Endodermal cell (in vitro differentiated cells): ENCODE data around the gene ST6GALNAC4. TPM values are rescaled to one million over a fixed set of nuclear protein-coding genes. Genes with fewer than 3 reads are reported as not detected.
A peak's percentile ranks its signal among the peaks of the same experiment; 100 is the strongest.

Experiments used
- DNase-seq: peaks from one replicate; pipeline ENCODE4 v3.0.0-alpha.2; 2017
- H3K27ac ChIP-seq: 2 replicates; pipeline ENCODE4 v1.5.1; 2013; ENCODE audit warnings: mild to moderate bottlenecking, low read depth, low read length, moderate library complexity
- H3K27me3 ChIP-seq: 2 replicates; pipeline ENCODE4 v1.6.1; 2013; ENCODE audit warnings: mild to moderate bottlenecking, low read length, moderate library complexity; ENCODE audit not compliant: insufficient read depth, control insufficient read depth, poor library complexity, severe bottlenecking
- H3K36me3 ChIP-seq: 2 replicates; pipeline ENCODE4 v1.7.0; 2013; ENCODE audit warnings: mild to moderate bottlenecking, low read length, moderate library complexity; ENCODE audit not compliant: control insufficient read depth, insufficient read depth
- H3K4me1 ChIP-seq: one replicate; pipeline ENCODE4 v1.7.0; 2013; ENCODE audit warnings: low read length; ENCODE audit not compliant: control insufficient read depth, insufficient read depth
- H3K4me3 ChIP-seq: 2 replicates; pipeline ENCODE4 v1.5.1; 2013; ENCODE audit warnings: mild to moderate bottlenecking, low read length, moderate library complexity
- H3K9ac ChIP-seq: 2 replicates; pipeline ENCODE4 v1.6.1; 2013; ENCODE audit warnings: mild to moderate bottlenecking, low read length, moderate library complexity; ENCODE audit not compliant: poor library complexity, severe bottlenecking; ENCODE audit errors: extremely low read depth
- H3K9me3 ChIP-seq: 2 replicates; pipeline ENCODE4 v1.6.1; 2013; ENCODE audit warnings: mild to moderate bottlenecking, low read length, moderate library complexity; ENCODE audit not compliant: control insufficient read depth
- H3K27ac Mint-ChIP-seq: 2 replicates; pipeline ENCODE4 v1.8.0; 2020; ENCODE audit warnings: mixed read lengths
- H3K27me3 Mint-ChIP-seq: 2 replicates; pipeline ENCODE4 v1.8.0; 2021; ENCODE audit warnings: mild to moderate bottlenecking, mixed read lengths; ENCODE audit not compliant: insufficient read depth
- H3K36me3 Mint-ChIP-seq: 2 replicates; pipeline ENCODE4 v1.8.0; 2020; ENCODE audit warnings: low read depth, mixed read lengths
- H3K4me1 Mint-ChIP-seq: 2 replicates; pipeline ENCODE4 v1.8.0; 2020; ENCODE audit warnings: mixed read lengths
- H3K4me3 Mint-ChIP-seq: 2 replicates; pipeline ENCODE4 v1.8.0; 2020; ENCODE audit warnings: mild to moderate bottlenecking, moderate library complexity, mixed read lengths
- H3K9me3 Mint-ChIP-seq: 2 replicates; pipeline ENCODE4 v1.8.0; 2020; ENCODE audit warnings: mild to moderate bottlenecking, mixed read lengths
- CTCF ChIP-seq: fragments of 200-600 bp; sonication (generic); conservative IDR thresholded peaks from 2 replicates; pipeline ENCODE4 v1.5.0; 2021; ENCODE audit warnings: antibody characterized with exemption, mild to moderate bottlenecking
- WGBS, 2 experiments: methylation state at CpG; one replicate each; pipeline versions ENCODE4 v1.1.5 to v1.1.7; 2013; ENCODE audit warnings: missing lambda C conversion rate in 2 of 2, mixed read lengths in 1 of 2; ENCODE audit not compliant: insufficient coverage in 1 of 2, insufficient read length in 1 of 2; 5-methylcytosine and 5-hydroxymethylcytosine counted together
- total RNA-seq, 2 donors: library from RNA; stranded (reverse); fragmentation: NEBNext Ultra II Directional in 1 of 2; extraction: Animal tissue kit (Norgen Biotek cat#: 25700) in 1 of 2; gene quantifications; 2 replicates in 1 of 2; 3 replicates in 1 of 2; pipeline ENCODE4 v1.2.1, GENCODE V29; 2021

Gene ST6GALNAC4
- total RNA-seq, 2 donors from 2014 or later: 8.3 to 12.7 TPM

GRCh38 chr9:127912882-127913281, 4.0 kb downstream of the ST6GALNAC4 start:
- H3K36me3 Mint-ChIP-seq: no peaks in the 10 kb centered on the region
- H3K9me3 Mint-ChIP-seq: no peaks in the 10 kb centered on the region
- H3K27ac Mint-ChIP-seq: no peak overlapping the region
- H3K27me3 Mint-ChIP-seq: peaks cover 9% of the 10 kb centered on the region
- peaks cover 10% of the 10 kb centered on the region for H3K27me3 ChIP-seq
- DNase-seq: no peak
- no peak overlapping the region for H3K4me3 Mint-ChIP-seq
- H3K27ac ChIP-seq: no peak overlapping the region
- no peaks in the 10 kb centered on the region for H3K9me3 ChIP-seq
- H3K9ac ChIP-seq: no peak overlapping the region
- no peaks in the 10 kb centered on the region for H3K4me1 Mint-ChIP-seq
- H3K36me3 ChIP-seq: no peaks in the 10 kb centered on the region
- no peaks in the 10 kb centered on the region for H3K4me1 ChIP-seq
- no peak for TF ChIP-seq CTCF
- H3K4me3 ChIP-seq: no peak overlapping the region
- WGBS, 2 experiments: 92 to 95% methylated on average over 3 to 5 of the region's 5 CpGs

DNA sequence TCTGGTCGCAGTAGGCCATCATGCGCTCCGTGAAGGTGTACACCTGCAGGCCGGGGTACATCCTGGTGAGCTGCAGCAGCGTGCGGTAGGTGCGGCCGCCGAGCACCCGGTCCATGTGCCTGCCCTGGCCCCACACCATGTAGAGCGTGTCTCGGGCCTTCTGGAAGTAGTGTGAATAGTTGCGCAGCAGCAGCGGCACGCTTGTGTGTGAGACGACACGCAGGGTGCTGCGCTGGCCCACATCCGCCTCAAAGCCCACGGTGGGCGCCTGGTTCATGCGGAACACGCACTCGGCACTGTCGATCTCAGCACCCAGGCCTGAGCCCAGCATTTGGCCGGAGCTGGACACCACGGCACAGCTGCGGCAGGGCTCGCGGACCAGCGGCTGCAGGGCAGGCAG, 4.5 kb downstream of the ST6GALNAC4 start:
- WGBS, 2 experiments: 95 to 96% methylated on average over 30 to 31 of the region's 31 CpGs
- Mint-ChIP-seq H3K36me3 (no peaks in the 10 kb centered on the region), H3K4me1 (no peaks in the 10 kb centered on the region), H3K27me3 (peaks cover 9% of the 10 kb centered on the region), H3K4me3 (no peak overlapping the region), H3K27ac (no peak overlapping the region), H3K9me3 (no peaks in the 10 kb centered on the region)
- TF ChIP-seq CTCF: no peak
- Histone ChIP-seq H3K4me3 (no peak overlapping the region), H3K27me3 (peaks cover 10% of the 10 kb centered on the region), H3K36me3 (no peaks in the 10 kb centered on the region), H3K27ac (no peak overlapping the region), H3K9me3 (no peaks in the 10 kb centered on the region), H3K4me1 (no peaks in the 10 kb centered on the region), H3K9ac (no peak overlapping the region)
- no peak for DNase-seq

DNA sequence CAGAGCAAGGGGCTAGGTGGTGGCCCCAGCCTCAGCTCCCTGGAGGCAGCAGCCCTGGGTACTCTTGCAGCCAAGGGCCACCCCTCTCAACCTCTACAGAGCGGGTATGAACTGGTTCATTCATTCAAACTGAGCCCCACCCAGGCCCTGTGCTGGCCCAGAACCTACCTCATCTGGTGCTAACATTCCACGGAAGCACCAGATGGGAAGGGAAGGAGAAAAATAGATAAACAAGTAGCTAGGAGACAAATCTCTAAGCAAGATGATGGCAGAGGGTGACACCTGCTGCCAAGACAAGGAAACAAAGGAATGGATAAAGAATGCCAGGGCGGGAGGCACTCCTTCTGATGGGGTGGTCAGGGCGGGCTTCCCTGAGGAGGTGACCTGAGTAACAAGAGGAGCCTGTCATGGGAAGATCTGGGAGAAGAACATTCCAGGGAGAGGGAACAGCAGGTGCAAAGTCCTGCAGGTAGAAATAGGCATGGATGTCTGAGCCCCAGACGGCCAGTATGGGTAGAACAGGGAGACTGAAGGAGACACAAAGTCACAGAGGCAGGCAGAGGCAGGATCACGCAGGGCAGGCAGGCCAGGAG, 6.1 kb downstream of the ST6GALNAC4 start:
- Mint-ChIP-seq H3K4me3 (no peak overlapping the region), H3K36me3 (no peaks in the 10 kb centered on the region), H3K4me1 (no peaks in the 10 kb centered on the region), H3K27me3 (no peaks in the 10 kb centered on the region), H3K9me3 (no peaks in the 10 kb centered on the region), H3K27ac (no peak overlapping the region)
- peak; percentile 40 for TF ChIP-seq CTCF
- Histone ChIP-seq H3K4me3 (no peak overlapping the region), H3K9ac (no peak overlapping the region), H3K27me3 (peaks cover under 1% of the 10 kb centered on the region), H3K36me3 (no peaks in the 10 kb centered on the region), H3K9me3 (no peaks in the 10 kb centered on the region), H3K27ac (peak overlapping the region; percentile 38), H3K4me1 (no peaks in the 10 kb centered on the region)
- WGBS, 2 experiments: 84 to 90% methylated on average over 3 to 6 of the region's 6 CpGs
- DNase-seq: no peak
